Spinal cord (tissue), 10 donors: ENCODE data around the gene SPTB. TPM values are rescaled to one million over a fixed set of nuclear protein-coding genes. Genes with fewer than 3 reads are reported as not detected.

ENCODE experiments used
- DNase-seq, 6 donors: peaks; one replicate each; pipeline versions ENCODE4 v3.0.0 to v3.0.0-alpha.2; 2013 to 2015; ENCODE audit warnings: low spot score in 6 of 6, low read depth in 4 of 6
- H3K27ac ChIP-seq: one replicate; pipeline ENCODE4 v1.5.1; 2013; ENCODE audit warnings: low read depth, low read length, control low read depth
- H3K27me3 ChIP-seq: one replicate; pipeline ENCODE4 v1.6.1; 2013; ENCODE audit warnings: low read length; ENCODE audit not compliant: control insufficient read depth, insufficient read depth
- H3K36me3 ChIP-seq: one replicate; pipeline ENCODE4 v1.6.1; 2013; ENCODE audit warnings: low read length; ENCODE audit not compliant: control insufficient read depth, insufficient read depth
- H3K4me1 ChIP-seq: one replicate; pipeline ENCODE4 v1.6.1; 2013; ENCODE audit warnings: low read length; ENCODE audit not compliant: control insufficient read depth, insufficient read depth
- H3K4me3 ChIP-seq: one replicate; pipeline ENCODE4 v1.5.1; 2013; ENCODE audit warnings: low read depth, low read length, control low read depth
- H3K9me3 ChIP-seq: one replicate; pipeline ENCODE4 v1.6.1; 2013; ENCODE audit warnings: low read length; ENCODE audit not compliant: control insufficient read depth, insufficient read depth
- WGBS: methylation state at CpG from one replicate; pipeline ENCODE4 v1.1.5; 2013; ENCODE audit warnings: missing lambda C conversion rate; ENCODE audit not compliant: insufficient coverage; 5-methylcytosine and 5-hydroxymethylcytosine counted together
- long read RNA-seq, 4 donors: transcript quantifications; one replicate each; lab custom pipeline, GENCODE V29; 2026
- polyA plus RNA-seq, 2 donors: library from polyadenylated mRNA; unstranded; fragments of 120-200 nt; gene quantifications; one replicate each; pipeline ENCODE4 v1.2.1, GENCODE V29; 2013; ENCODE audit not compliant: insufficient read length in 2 of 2
- total RNA-seq, 2 donors: library from RNA; depleted of rRNA in 1 of 2; stranded (reverse); fragments of 120-200 nt in 1 of 2; fragments of >200 nt in 1 of 2; gene quantifications; one replicate each; pipeline versions ENCODE4 v1.2.3 to v1.2.4, GENCODE V29; 2013 to 2014
- donor health status: healthy.

The SPTB gene
- 10 to 100 TPM; 19.0 to 31.1 TPM for total RNA-seq
- polyA plus RNA-seq, result 10 to 100 TPM; 39.3 to 42.3 TPM
- long read RNA-seq, donor 1, full-length matches to known transcripts, result 4 of 4 reads
- long read RNA-seq, donor 1, partial matches to known transcripts, result 0 of 4 reads
- long read RNA-seq, donor 1, other reads (novel, unspliced or antisense), result 0 of 4 reads
- long read RNA-seq, donor 2, result 0 reads
- long read RNA-seq, donor 3, full-length matches to known transcripts, result 1 of 1 reads
- long read RNA-seq, donor 3, partial matches to known transcripts, result 0 of 1 reads
- long read RNA-seq, donor 3, other reads (novel, unspliced or antisense), result 0 of 1 reads
- long read RNA-seq, donor 4, result 0 reads

GRCh38 chr14:64879635-64880220 is at the start of gene SPTB:
Gene SPTB, minus strand, starts transcription at chr14:64879907. Its CDS starts 56,813 bp downstream, at chr14:64823094.
- Histone ChIP-seq H3K27ac (peak within 1 kb of the TSS; percentile 2), H3K27me3 (peaks cover 11% of the 10 kb centered on the region), H3K36me3 (no peaks in the 10 kb centered on the region), H3K4me1 (peaks cover 18% of the 10 kb centered on the region), H3K4me3 (peak within 1 kb of the TSS; percentile 48), H3K9me3 (no peaks in the 10 kb centered on the region)
- 0% methylated on average over 61 of the region's 61 CpGs for WGBS
- DNase-seq, result peak in 2 of 6 donors; percentile 80 to 89

GRCh38 chr14:64929014-64929359 is 49.3 kb upstream of the SPTB start:
- H3K4me3 ChIP-seq, result no peak overlapping the region
- H3K27ac ChIP-seq, result no peak overlapping the region
- H3K4me1 ChIP-seq, result no peaks in the 10 kb centered on the region
- no peaks in the 10 kb centered on the region for H3K9me3 ChIP-seq
- no peaks in the 10 kb centered on the region for H3K27me3 ChIP-seq
- peaks cover 11% of the 10 kb centered on the region for H3K36me3 ChIP-seq
- DNase-seq, result peak in 1 of 6 donors; percentile 78
- WGBS, result 69% methylated on average over 3 of the region's 3 CpGs

- no peak overlapping the region for H3K27ac ChIP-seq
- 77% methylated on average over 3 of the region's 7 CpGs for whole genome bisulfite sequencing
Observed at GRCh38 chr14:64928239-64929013, 48.7 kb upstream of the SPTB start.

GRCh38 chr14:64927031-64927430 is 47.3 kb upstream of the SPTB start:
- no peaks in the 10 kb centered on the region for H3K9me3 ChIP-seq
- no peaks in the 10 kb centered on the region for H3K4me1 ChIP-seq
- DNase-seq, result no peak
- no CpG with 5 or more reads among the region's 3 CpGs for WGBS
- H3K36me3 ChIP-seq, result peaks cover 9% of the 10 kb centered on the region
- H3K4me3 ChIP-seq, result no peak overlapping the region
- H3K27me3 ChIP-seq, result no peaks in the 10 kb centered on the region
- no peak overlapping the region for H3K27ac ChIP-seq

More at GRCh38 chr14:64928239-64929013, 48.7 kb upstream of the SPTB start:
- Histone ChIP-seq H3K36me3 (peaks cover 9% of the 10 kb centered on the region), H3K4me1 (no peaks in the 10 kb centered on the region), H3K9me3 (no peaks in the 10 kb centered on the region), H3K4me3 (no peak overlapping the region), H3K27me3 (no peaks in the 10 kb centered on the region)
- DNase-seq, result no peak

GRCh38 chr14:64926398-64926995 is 46.8 kb upstream of the SPTB start:
- H3K36me3 ChIP-seq, result peaks cover 9% of the 10 kb centered on the region
- H3K4me3 ChIP-seq, result no peak overlapping the region
- no CpG with 5 or more reads among the region's 4 CpGs for WGBS
- no peak for DNase-seq
- H3K27me3 ChIP-seq, result no peaks in the 10 kb centered on the region
- H3K4me1 ChIP-seq, result no peaks in the 10 kb centered on the region
- no peak overlapping the region for H3K27ac ChIP-seq
- no peaks in the 10 kb centered on the region for H3K9me3 ChIP-seq

- peaks cover 3% of the 10 kb centered on the region for H3K4me1 ChIP-seq
- DNase-seq, result no peak
- no peaks in the 10 kb centered on the region for H3K9me3 ChIP-seq
- H3K36me3 ChIP-seq, result peaks cover under 1% of the 10 kb centered on the region
- no peak overlapping the region for H3K27ac ChIP-seq
- H3K4me3 ChIP-seq, result no peak overlapping the region
- WGBS, result no CpG with 5 or more reads among the region's 3 CpGs
- no peaks in the 10 kb centered on the region for H3K27me3 ChIP-seq
Observed at GRCh38 chr14:64923015-64923414, 43.3 kb upstream of the SPTB start.

GRCh38 chr14:64920465-64920864 is 40.8 kb upstream of the SPTB start:
- WGBS, result 100% methylated on average over 1 of the region's 2 CpGs
- H3K36me3 ChIP-seq, result no peaks in the 10 kb centered on the region
- no peak for DNase-seq
- H3K4me1 ChIP-seq, result peaks cover 3% of the 10 kb centered on the region
- H3K9me3 ChIP-seq, result no peaks in the 10 kb centered on the region
- no peaks in the 10 kb centered on the region for H3K27me3 ChIP-seq
- no peak overlapping the region for H3K27ac ChIP-seq
- H3K4me3 ChIP-seq, result no peak overlapping the region

- no peak for DNase-seq
- H3K4me3 ChIP-seq, result no peak overlapping the region
- no peaks in the 10 kb centered on the region for H3K27me3 ChIP-seq
- no peaks in the 10 kb centered on the region for H3K36me3 ChIP-seq
- no peaks in the 10 kb centered on the region for H3K9me3 ChIP-seq
- H3K27ac ChIP-seq, result no peak overlapping the region
- peaks cover 7% of the 10 kb centered on the region for H3K4me1 ChIP-seq
- 89% methylated on average over 4 of the region's 5 CpGs for WGBS
Observed at GRCh38 chr14:64919618-64920017, 39.9 kb upstream of the SPTB start.

GRCh38 chr14:64919215-64919614 is 39.5 kb upstream of the SPTB start:
- Histone ChIP-seq H3K27me3 (no peaks in the 10 kb centered on the region), H3K36me3 (no peaks in the 10 kb centered on the region), H3K27ac (no peak overlapping the region), H3K9me3 (no peaks in the 10 kb centered on the region), H3K4me1 (peaks cover 7% of the 10 kb centered on the region), H3K4me3 (no peak overlapping the region)
- no peak for DNase-seq
